HepG2 (cell line): ENCODE measurements around the gene COMP. TPM values are rescaled to one million over a fixed set of nuclear protein-coding genes. Genes with fewer than 3 reads are reported as not detected.

Experiments
- ATAC-seq: fragments of 200-7000 bp; cut with Tn5 transposase; 3 replicates; pipeline ENCODE4 v1.9.1; 2020; ENCODE audit warnings: mild to moderate bottlenecking, moderate library complexity
- BruUV-seq: library from RNA; stranded (reverse); fragments of 400-500 nt; replicated peaks from 2 replicates; lab custom pipeline; 2021; lab: Mats Ljungman, UMichigan
- CTCF ChIA-PET: fragments of 300-600 bp; formaldehyde crosslinking; extraction: SDS; loops from one replicate; lab custom pipeline; 2021; ENCODE audit warnings: low total read pairs, inconsistent platforms, low intra/inter-chr PET ratio; lab: Yijun Ruan, JAX
- POLR2A ChIA-PET: fragments of 350-600 bp; sonication (Branson Sonifier 250); formaldehyde crosslinking; loops from one replicate; lab custom pipeline; 2020; ENCODE audit warnings: antibody characterized with exemption, inconsistent platforms; lab: Yijun Ruan, JAX
- DNase-seq: peaks from one replicate; pipeline ENCODE4 v3.0.0-alpha.2; 2015; ENCODE audit warnings: low spot score
- FAIRE-seq: peaks from 3 replicates; lab custom pipeline; 2011; peaks lifted over from hg19 to GRCh38; lab: Jason Lieb, UNC
- H2AFZ ChIP-seq: one replicate; pipeline ENCODE4 v1.6.1; 2011; ENCODE audit warnings: low read length, inconsistent platforms
- H3K27ac ChIP-seq: fragments of 300-600 bp; 3 replicates; pipeline ENCODE4 v1.8.0; 2011; ENCODE audit warnings: mixed run types, mild to moderate bottlenecking, mixed read lengths, low read length, inconsistent platforms; ENCODE audit not compliant: insufficient read depth; ENCODE audit errors: extremely low read length
- H3K27me3 ChIP-seq, 2 experiments: fragments of 200-600 bp in 1 of 2; 2 replicates in 1 of 2; 3 replicates in 1 of 2; pipeline versions ENCODE4 v1.6.0 to v1.8.0; 2011; ENCODE audit warnings: low read length in 2 of 2, mild to moderate bottlenecking in 2 of 2, moderate library complexity in 2 of 2, inconsistent platforms in 1 of 2; ENCODE audit not compliant: insufficient read depth in 2 of 2, control insufficient read depth in 1 of 2
- H3K36me3 ChIP-seq, 2 experiments: fragments of 200-600 bp in 1 of 2; replicated peaks in 1 of 2; 2 replicates in 1 of 2; 3 replicates in 1 of 2; pipeline versions ENCODE4 v1.5.1 to v1.8.0; 2011; ENCODE audit warnings: low read length in 2 of 2, inconsistent platforms in 1 of 2; ENCODE audit not compliant: insufficient read depth in 2 of 2, control insufficient read depth in 1 of 2
- H3K4me1 ChIP-seq: 2 replicates; pipeline ENCODE4 v1.5.1; 2012; ENCODE audit warnings: low read length, inconsistent platforms; ENCODE audit not compliant: insufficient read depth
- H3K4me2 ChIP-seq: 2 replicates; pipeline ENCODE4 v1.6.0; 2011; ENCODE audit warnings: low read depth, low read length, inconsistent platforms
- H3K4me3 ChIP-seq, 3 experiments: fragments of 200-600 bp in 1 of 3; sonication (generic), shearing (Covaris generic) in 1 of 3; replicated peaks in 1 of 3; 2 replicates each; pipeline ENCODE4 v1.5.1; 2011 to 2016; ENCODE audit warnings: low read length in 3 of 3, inconsistent platforms in 2 of 3, low read depth in 2 of 3, mild to moderate bottlenecking in 2 of 3, control low read depth in 1 of 3, mixed read lengths in 1 of 3; ENCODE audit not compliant: insufficient read depth in 1 of 3
- H3K79me2 ChIP-seq: one replicate; pipeline ENCODE4 v1.6.1; 2011; ENCODE audit warnings: low read length, inconsistent platforms; ENCODE audit not compliant: insufficient read depth
- H3K9ac ChIP-seq: 2 replicates; pipeline ENCODE4 v1.6.0; 2011; ENCODE audit warnings: mild to moderate bottlenecking, low read depth, low read length, inconsistent platforms; ENCODE audit not compliant: insufficient read depth
- H3K9me3 ChIP-seq: 2 replicates; pipeline ENCODE4 v1.5.1; 2012; ENCODE audit warnings: mild to moderate bottlenecking, low read length
- H4K20me1 ChIP-seq: 2 replicates; pipeline ENCODE4 v1.6.0; 2011; ENCODE audit warnings: inconsistent platforms, mild to moderate bottlenecking, low read length, moderate library complexity; ENCODE audit not compliant: insufficient read depth
- CEBPB ChIP-seq: IDR thresholded peaks from 2 replicates; pipeline ENCODE4 v1.6.1; 2011; ENCODE audit warnings: low read depth, low read length, improper control_type of control experiment, borderline replicate concordance
- CENPX ChIP-seq: sonication (generic); formaldehyde crosslinking; IDR thresholded peaks from 2 replicates; pipeline ENCODE4 v1.9.0; 2021; ENCODE audit warnings: mild to moderate bottlenecking, missing genetic modification reagents, moderate library complexity
- HNF1B ChIP-seq: sonication (generic); formaldehyde crosslinking; IDR thresholded peaks from 2 replicates; pipeline ENCODE4 v1.5.1; 2020; ENCODE audit warnings: mild to moderate bottlenecking, moderate library complexity, missing genetic modification reagents
- HNF4A ChIP-seq: sonication (generic); formaldehyde crosslinking; IDR thresholded peaks from 2 replicates; pipeline ENCODE4 v1.4.0; 2020; ENCODE audit warnings: missing genetic modification reagents
- MAFK ChIP-seq, 2 experiments: IDR thresholded peaks in 1 of 2; conservative IDR thresholded peaks in 1 of 2; 2 replicates each; pipeline ENCODE4 v1.6.1; 2011; ENCODE audit warnings: improper control_type of control experiment in 2 of 2, low read length in 2 of 2
- NFYC ChIP-seq: IDR thresholded peaks from 2 replicates; pipeline ENCODE4 v1.6.1; 2016; ENCODE audit warnings: missing genetic modification reagents, missing compliant biosample characterization
- PTBP1 ChIP-seq: fragments of 200-400 bp; formaldehyde crosslinking; IDR thresholded peaks from 2 replicates; pipeline ENCODE4 v1.6.1; 2018; ENCODE audit warnings: low read length, low read depth; ENCODE audit not compliant: poor library complexity, severe bottlenecking
- RBM22 ChIP-seq: fragments of 200-400 bp; formaldehyde crosslinking; optimal IDR thresholded peaks from 2 replicates; pipeline ENCODE3; 2017; ENCODE audit warnings: mild to moderate bottlenecking, low read length, moderate library complexity
- SKI ChIP-seq: fragments of 450-650 bp; IDR thresholded peaks from one replicate; pipeline ENCODE4 v1.6.1; 2018; ENCODE audit warnings: mild to moderate bottlenecking; ENCODE audit not compliant: partially characterized antibody
- SSRP1 ChIP-seq: IDR thresholded peaks from 2 replicates; pipeline ENCODE4 v1.6.1; 2016; ENCODE audit warnings: control low read depth
- TFE3 ChIP-seq: IDR thresholded peaks from 2 replicates; pipeline ENCODE4 v1.6.1; 2016
- ZBTB3 ChIP-seq: sonication (generic); formaldehyde crosslinking; IDR thresholded peaks from 2 replicates; pipeline ENCODE4 v1.4.0; 2020; ENCODE audit warnings: low read depth, mild to moderate bottlenecking, moderate library complexity, missing genetic modification reagents, borderline replicate concordance
- ZKSCAN1 ChIP-seq: fragments of 150-350 bp; IDR thresholded peaks from 2 replicates; pipeline ENCODE4 v1.6.1; 2014; ENCODE audit warnings: low read length
- ZNF446 ChIP-seq: sonication (generic); formaldehyde crosslinking; IDR thresholded peaks from 2 replicates; pipeline ENCODE4 v1.5.0; 2020; ENCODE audit warnings: mild to moderate bottlenecking, missing genetic modification reagents
- ZNF597 ChIP-seq: sonication (generic); formaldehyde crosslinking; IDR thresholded peaks from 2 replicates; pipeline ENCODE4 v1.5.0; 2020; ENCODE audit warnings: missing genetic modification reagents
- ZNF629 ChIP-seq: sonication (generic); formaldehyde crosslinking; conservative IDR thresholded peaks from 2 replicates; pipeline ENCODE4 v1.5.0; 2020; ENCODE audit warnings: missing genetic modification reagents
- ZNF691 ChIP-seq: sonication (generic); formaldehyde crosslinking; IDR thresholded peaks from 2 replicates; pipeline ENCODE4 v1.4.0; 2020; ENCODE audit warnings: missing genetic modification reagents, low read depth, mild to moderate bottlenecking, borderline replicate concordance
- ZNF713 ChIP-seq: sonication (generic); formaldehyde crosslinking; IDR thresholded peaks from 2 replicates; pipeline ENCODE4 v1.4.0; 2020; ENCODE audit warnings: mild to moderate bottlenecking, missing genetic modification reagents
- ZNF816 ChIP-seq: sonication (generic); formaldehyde crosslinking; IDR thresholded peaks from 2 replicates; pipeline ENCODE4 v1.8.0; 2022; ENCODE audit warnings: missing genetic modification reagents, mild to moderate bottlenecking, borderline replicate concordance
- ZNF841 ChIP-seq: sonication (generic); formaldehyde crosslinking; IDR thresholded peaks from 2 replicates; pipeline ENCODE4 v1.8.1; 2023; ENCODE audit warnings: missing genetic modification reagents, borderline replicate concordance
- ZNF883 ChIP-seq: sonication (generic); formaldehyde crosslinking; IDR thresholded peaks from 2 replicates; pipeline ENCODE4 v1.5.1; 2020; ENCODE audit warnings: mild to moderate bottlenecking, missing genetic modification reagents; ENCODE audit errors: not compliant biosample characterization
- ZSCAN25 ChIP-seq: sonication (generic); formaldehyde crosslinking; IDR thresholded peaks from 2 replicates; pipeline ENCODE4 v1.8.0; 2022; ENCODE audit warnings: mild to moderate bottlenecking, missing genetic modification reagents
- ZSCAN9 ChIP-seq: IDR thresholded peaks from 2 replicates; pipeline ENCODE4 v1.6.1; 2016; ENCODE audit warnings: borderline replicate concordance
- WGBS: methylation state at CpG from one replicate; pipeline ENCODE4 v1.1.6; 2017; ENCODE audit warnings: low lambda C conversion rate; 5-methylcytosine and 5-hydroxymethylcytosine counted together
- in situ Hi-C: cut with HindIII; loops from 2 replicates; pipeline ENCODE4 v1.10.0; 2017; ENCODE audit warnings: low pct_unique_long_range_greater_than_20kb; ENCODE audit not compliant: extremely low pct_ligation_motif_present
- intact Hi-C: fragments of 100-400 bp; cut with micrococcal nuclease; formaldehyde crosslinking; loops from one replicate; pipeline ENCODE4 v1.10.0; 2022; ENCODE audit not compliant: unreplicated experiment
- polyA plus RNA-seq, 8 experiments: library from polyadenylated mRNA; depleted of rRNA in 3 of 8; stranded (reverse) in 7 of 8; unstranded in 1 of 8; fragments of >200 nt; fragmentation: Illumina TruSeq in 4 of 8; extraction: Trizol in 4 of 8; gene quantifications; 2 replicates each; pipeline versions ENCODE4 v1.2.1 to v1.2.3, GENCODE V29; 2011 to 2016; ENCODE audit warnings: low read depth in 4 of 8, missing spikeins in 1 of 8, mixed read lengths in 1 of 8; ENCODE audit not compliant: insufficient read depth in 1 of 8
- total RNA-seq, 5 experiments: library from RNA; depleted of rRNA; stranded (reverse); fragments of >200 nt; fragmentation: Illumina TruSeq; extraction: Trizol; gene quantifications; 2 replicates each; pipeline ENCODE4 v1.2.3, GENCODE V29; 2016; ENCODE audit warnings: low read depth in 1 of 5

COMP gene
- total and polyA plus RNA-seq, 2 of the 13 experiments (the other 11 are each of a cell fraction or from before 2014, with no cell fraction given) = 0.04 to 0.13 TPM

GRCh38 chr19:18817574-18817973 is 26.5 kb upstream of the COMP start:
- H2AFZ ChIP-seq = no peak overlapping the region
- WGBS = 48% methylated on average over 9 of the region's 9 CpGs
- FAIRE-seq (no peak), ATAC-seq (no peak), DNase-seq (no peak)
- no peaks in the 10 kb centered on the region for H3K79me2 ChIP-seq
- H3K4me3 ChIP-seq = no peak overlapping the region
- H3K27ac ChIP-seq = no peak overlapping the region
- in situ Hi-C loops = no loop called here
- H3K36me3 ChIP-seq = no peaks in the 10 kb centered on the region
- ChIA-PET POLR2A (no interaction called here), CTCF (no interaction called here)
- no TSS peak for BruUV-seq
- no peak overlapping the region for H3K9ac ChIP-seq
- peaks cover 19% of the 10 kb centered on the region for H3K4me1 ChIP-seq
- H4K20me1 ChIP-seq = no peaks in the 10 kb centered on the region
- H3K27me3 ChIP-seq = peaks cover 2 to 21% of the 10 kb centered on the region in 2 experiments
- intact Hi-C loops = no loop called here
- no peaks in the 10 kb centered on the region for H3K9me3 ChIP-seq
- no peak overlapping the region for H3K4me2 ChIP-seq
- TF ChIP-seq CENPX (CRISPR knock-in tag) = no peak
- no peak for TF ChIP-seq ZNF713 (CRISPR knock-in tag)
- TF ChIP-seq ZSCAN25 = no peak
- TF ChIP-seq ZNF841 (CRISPR knock-in tag) = no peak
- TF ChIP-seq ZNF597 (CRISPR knock-in tag) = no peak
- TF ChIP-seq SSRP1 (CRISPR knock-in tag) = no peak
- TF ChIP-seq RBM22 = no peak
- TF ChIP-seq NFYC (CRISPR knock-in tag) = no peak
- TF ChIP-seq PTBP1 = no peak
- TF ChIP-seq ZNF816 = no peak
- no peak for TF ChIP-seq TFE3
- TF ChIP-seq MAFK (conservative IDR thresholded peaks at IDR 0.05 in 1 of 2, IDR thresholded peaks at IDR 0.05 in 1 of 2; ENCODE audit: low read length in 2 of 2) = peak; percentile 31 to 72; a peak in 3 of 4 replicates
- TF ChIP-seq ZNF629 (CRISPR knock-in tag) = peak; percentile 87
- no peak for TF ChIP-seq ZNF691 (CRISPR knock-in tag)
- peak; percentile 77 for TF ChIP-seq CEBPB
- no peak for TF ChIP-seq ZBTB3 (CRISPR knock-in tag)
- TF ChIP-seq SKI = no peak
- no peak for TF ChIP-seq ZNF883 (CRISPR knock-in tag)
- no peak for TF ChIP-seq ZSCAN9 (CRISPR knock-in tag)
- no peak for TF ChIP-seq ZNF446 (CRISPR knock-in tag)
- TF ChIP-seq HNF4A = no peak
- no peak for TF ChIP-seq ZKSCAN1
- TF ChIP-seq HNF1B (CRISPR knock-in tag) = no peak
